K562 (cell line): ENCODE data around the gene FGFRL1. TPM values are rescaled to one million over a fixed set of nuclear protein-coding genes. Genes with fewer than 3 reads are reported as not detected.

Source experiments
- ATAC-seq: fragments of 200-7000 bp; cut with Tn5 transposase; 3 replicates; pipeline ENCODE4 v1.9.1; 2020; ENCODE audit warnings: moderate library complexity
- BruUV-seq: library from RNA; stranded (reverse); fragments of 400-500 nt; replicated peaks from 2 replicates; lab custom pipeline; 2021; lab: Mats Ljungman, UMichigan
- CTCF ChIA-PET: fragments of 300-600 bp; formaldehyde crosslinking; extraction: SDS; loops from one replicate; lab custom pipeline; 2021; ENCODE audit warnings: low intra/inter-chr PET ratio; lab: Yijun Ruan, JAX
- POLR2A ChIA-PET: fragments of 300-600, 350-650 bp; sonication (Branson Sonifier 250); formaldehyde crosslinking; extraction: SDS; loops from one replicate; lab custom pipeline; 2021; ENCODE audit warnings: antibody characterized with exemption, inconsistent platforms; lab: Yijun Ruan, JAX
- DNase-seq, 4 experiments: peaks; one replicate each; pipeline versions ENCODE4 v3.0.0 to v3.0.0-alpha.2; 2011 to 2018; ENCODE audit warnings: low spot score in 3 of 4, mixed read lengths in 3 of 4; ENCODE audit errors: extremely low read depth in 1 of 4
- FAIRE-seq: peaks from 2 replicates; lab custom pipeline; 2011; peaks lifted over from hg19 to GRCh38; lab: Jason Lieb, UNC
- H2AFZ ChIP-seq: 2 replicates; pipeline ENCODE4 v1.6.0; 2011; ENCODE audit warnings: low read depth, low read length, control low read depth, inconsistent platforms
- H3K27ac ChIP-seq: fragments of 200-600 bp; 3 replicates; pipeline ENCODE4 v1.8.0; 2011; ENCODE audit warnings: low read depth, mild to moderate bottlenecking, control low read depth, inconsistent platforms, low read length, moderate library complexity, mixed read lengths; ENCODE audit errors: extremely low read depth
- H3K27me3 ChIP-seq, 2 experiments: fragments of 300-600 bp in 1 of 2; 2 replicates in 1 of 2; 3 replicates in 1 of 2; pipeline versions ENCODE4 v1.6.0 to v1.8.0; 2011; ENCODE audit warnings: inconsistent platforms in 2 of 2, low read length in 2 of 2, mild to moderate bottlenecking in 1 of 2, mixed read lengths in 1 of 2, moderate library complexity in 1 of 2; ENCODE audit not compliant: control insufficient read depth in 2 of 2, insufficient read depth in 2 of 2
- H3K36me3 ChIP-seq: fragments of 300-600 bp; 3 replicates; pipeline ENCODE4 v1.8.0; 2011; ENCODE audit warnings: mild to moderate bottlenecking, low read length, inconsistent platforms; ENCODE audit not compliant: control insufficient read depth, insufficient read depth
- H3K4me1 ChIP-seq, 2 experiments: fragments of 200-600 bp in 1 of 2; replicated peaks in 1 of 2; 2 replicates in 1 of 2; 3 replicates in 1 of 2; pipeline versions ENCODE4 v1.5.1 to v1.8.0; 2011; ENCODE audit warnings: inconsistent platforms in 2 of 2, low read length in 2 of 2, mild to moderate bottlenecking in 1 of 2, mixed read lengths in 1 of 2, moderate library complexity in 1 of 2; ENCODE audit not compliant: control insufficient read depth in 2 of 2, insufficient read depth in 2 of 2
- H3K4me2 ChIP-seq: 2 replicates; pipeline ENCODE4 v1.6.1; 2011; ENCODE audit warnings: low read length, control low read depth, inconsistent platforms, mixed read lengths; ENCODE audit not compliant: insufficient read depth
- H3K4me3 ChIP-seq: fragments of 200-600 bp; sonication (generic), shearing (Covaris generic); 2 replicates; pipeline ENCODE4 v1.5.1; 2016; ENCODE audit warnings: control low read depth, inconsistent platforms
- H3K79me2 ChIP-seq: fragments of 200-600 bp; 3 replicates; pipeline ENCODE4 v1.8.0; 2011; ENCODE audit warnings: low read length, inconsistent platforms; ENCODE audit not compliant: control insufficient read depth, insufficient read depth
- H3K9ac ChIP-seq, 2 experiments: 2 replicates each; pipeline versions ENCODE4 v1.6.0 to v1.6.1; 2011; ENCODE audit warnings: low read depth in 2 of 2, low read length in 2 of 2, control low read depth in 1 of 2, inconsistent platforms in 1 of 2, mild to moderate bottlenecking in 1 of 2, mixed read lengths in 1 of 2; ENCODE audit not compliant: insufficient read depth in 1 of 2
- H3K9me1 ChIP-seq: one replicate; pipeline ENCODE4 v1.6.0; 2011; ENCODE audit warnings: inconsistent platforms, mild to moderate bottlenecking, low read length, moderate library complexity; ENCODE audit not compliant: control insufficient read depth, insufficient read depth
- H3K9me3 ChIP-seq: replicated peaks from 2 replicates; pipeline ENCODE4 v1.5.1; 2011; ENCODE audit warnings: low read depth, low read length, inconsistent platforms; ENCODE audit not compliant: control insufficient read depth, insufficient read depth
- H4K20me1 ChIP-seq: replicated peaks from 2 replicates; pipeline ENCODE4 v1.6.1; 2011; ENCODE audit warnings: low read length, inconsistent platforms, mixed read lengths; ENCODE audit not compliant: control insufficient read depth, insufficient read depth
- EGR1 ChIP-seq: fragments of 450-650 bp; conservative IDR thresholded peaks from 2 replicates; pipeline ENCODE4 v1.6.1; 2017; ENCODE audit warnings: mild to moderate bottlenecking
- ELF4 ChIP-seq: fragments of 450-650 bp; formaldehyde crosslinking; IDR thresholded peaks from 2 replicates; pipeline ENCODE4 v1.4.0; 2022; ENCODE audit warnings: missing genetic modification characterization
- POLR2A ChIP-seq: fragments of 450-650 bp; conservative IDR thresholded peaks from 2 replicates; pipeline ENCODE4 v1.6.1; 2016
- POLR2AphosphoS2 ChIP-seq: IDR thresholded peaks from 2 replicates; pipeline ENCODE4 v1.6.1; 2012; ENCODE audit warnings: low read length, improper control_type of control experiment
- POLR2G ChIP-seq: fragments of 200-400 bp; formaldehyde crosslinking; IDR thresholded peaks from 2 replicates; pipeline ENCODE4 v1.6.1; 2017; ENCODE audit warnings: low read depth, mild to moderate bottlenecking, antibody characterized with exemption, low read length, moderate library complexity
- ZBTB1 ChIP-seq: sonication (generic); formaldehyde crosslinking; IDR thresholded peaks from 2 replicates; pipeline ENCODE4 v1.8.1; 2023; ENCODE audit warnings: missing genetic modification reagents, low read depth, mild to moderate bottlenecking, borderline replicate concordance
- ZNF717 ChIP-seq: fragments of 250-450 bp; sonication (Bioruptor Pico); IDR thresholded peaks from 2 replicates; pipeline ENCODE4 v1.5.0; 2021
- WGBS: fragments of 100-300 bp; shearing (Covaris generic); methylation state at CpG from one replicate; pipeline ENCODE4 v1.1.6; 2016; ENCODE audit warnings: low coverage, mixed read lengths; ENCODE audit not compliant: insufficient coverage; ENCODE audit errors: missing lambda C conversion rate; 5-methylcytosine and 5-hydroxymethylcytosine counted together
- in situ Hi-C: fragments of 300-500 bp; cut with MboI; formaldehyde crosslinking; loops from 4 replicates; pipeline ENCODE4 v1.15.0; 2018; ENCODE audit warnings: inconsistent platforms, mixed read lengths
- intact Hi-C: fragments of 100-400 bp; cut with micrococcal nuclease; formaldehyde crosslinking; loops from 2 replicates; pipeline ENCODE4 v1.14.2; 2022
- polyA plus RNA-seq, 8 experiments: library from polyadenylated mRNA; depleted of rRNA in 4 of 8; stranded (reverse) in 5 of 8; unstranded in 3 of 8; fragments of >200 nt; fragmentation: Nextera tagmentation in 2 of 8; fragmentation: Illumina TruSeq in 1 of 8; extraction: Ambion mirVana in 2 of 8; extraction: Trizol in 1 of 8; gene quantifications; 2 replicates each; pipeline versions ENCODE4 v1.2.1 to v1.2.3, GENCODE V29; 2011 to 2014; ENCODE audit warnings: inconsistent platforms in 1 of 8, missing spikeins in 1 of 8
- total RNA-seq, 7 experiments: library from RNA; depleted of rRNA in 6 of 7; stranded (reverse); fragments of >200 nt in 6 of 7; fragmentation: Illumina TruSeq in 2 of 7; extraction: Trizol in 2 of 7; gene quantifications; 2 replicates each; pipeline versions ENCODE4 v1.2.1 to v1.2.3, GENCODE V29; 2011 to 2021; ENCODE audit warnings: low replicate concordance in 1 of 7
- TF ChIP-seq, protein P1 (sequence below): fragments of 450-650 bp; IDR thresholded peaks from 2 replicates; pipeline ENCODE4 v1.6.1; 2018; ENCODE audit not compliant: partially characterized antibody

Gene FGFRL1
- total and polyA plus RNA-seq, 9 of the 15 experiments (the other 6 are each of a cell fraction or from before 2014, with no cell fraction given), result 0.34 to 49.9 (median 14.6) TPM

- intact Hi-C loops (no loop called here), in situ Hi-C loops (no loop called here)
- TF ChIP-seq ZNF717 (no peak), POLR2AphosphoS2 (0 out of 2 replicates have a peak, but pooled peaks have one; percentile 50), POLR2A (0 out of 2 replicates have a peak, but pooled peaks have one; percentile 37), POLR2G (peak; percentile 74)
- Histone ChIP-seq H3K9ac (peak overlapping the region in 1 of 2 experiments; percentile 70; a peak in 2 of 4 replicates), H3K4me3 (no peak overlapping the region), H3K27me3 (no peaks in the 10 kb centered on the region), H3K79me2 (no peaks in the 10 kb centered on the region), H2AFZ (no peak overlapping the region), H3K36me3 (peaks cover 26% of the 10 kb centered on the region; the same call in 2 of the 3 replicates), H3K9me3 (no peaks in the 10 kb centered on the region; the same call in 1 of the 2 replicates), H3K4me2 (no peak overlapping the region), H4K20me1 (no peaks in the 10 kb centered on the region), H3K4me1 (peaks cover 3 to 70% of the 10 kb centered on the region in 2 experiments; a peak in 4 of 5 replicates), H3K27ac (no peak overlapping the region), H3K9me1 (no peaks in the 10 kb centered on the region)
- FAIRE-seq (no peak), DNase-seq (peak in 1 of 4 experiments; percentile 27), ATAC-seq (peak; percentile 13; the same call in 2 of the 3 replicates)
- 35% methylated on average over 15 of the region's 26 CpGs for WGBS
- CTCF ChIA-PET, result no interaction called here
- no TSS peak for BruUV-seq
- POLR2A ChIA-PET, result interaction anchor here (0.6 to 1.4 kb wide), 5 partner anchors 9 to 554 kb away, joined by 3 to 4 read pairs (median 3); no protein-coding TSS in a partner anchor
Measured at GRCh38 chr4:1027219-1027914, 15.9 kb downstream of the FGFRL1 start.

GRCh38 chr4:1027915-1028238 is 16.5 kb downstream of the FGFRL1 start:
- intact Hi-C loops, result no loop called here
- POLR2A ChIA-PET, result interaction anchor here (0.6 to 1.4 kb wide), 3 partner anchors 13 to 554 kb away, joined by 3 to 4 read pairs (median 3); no protein-coding TSS in a partner anchor
- TF ChIP-seq, protein P1, sequence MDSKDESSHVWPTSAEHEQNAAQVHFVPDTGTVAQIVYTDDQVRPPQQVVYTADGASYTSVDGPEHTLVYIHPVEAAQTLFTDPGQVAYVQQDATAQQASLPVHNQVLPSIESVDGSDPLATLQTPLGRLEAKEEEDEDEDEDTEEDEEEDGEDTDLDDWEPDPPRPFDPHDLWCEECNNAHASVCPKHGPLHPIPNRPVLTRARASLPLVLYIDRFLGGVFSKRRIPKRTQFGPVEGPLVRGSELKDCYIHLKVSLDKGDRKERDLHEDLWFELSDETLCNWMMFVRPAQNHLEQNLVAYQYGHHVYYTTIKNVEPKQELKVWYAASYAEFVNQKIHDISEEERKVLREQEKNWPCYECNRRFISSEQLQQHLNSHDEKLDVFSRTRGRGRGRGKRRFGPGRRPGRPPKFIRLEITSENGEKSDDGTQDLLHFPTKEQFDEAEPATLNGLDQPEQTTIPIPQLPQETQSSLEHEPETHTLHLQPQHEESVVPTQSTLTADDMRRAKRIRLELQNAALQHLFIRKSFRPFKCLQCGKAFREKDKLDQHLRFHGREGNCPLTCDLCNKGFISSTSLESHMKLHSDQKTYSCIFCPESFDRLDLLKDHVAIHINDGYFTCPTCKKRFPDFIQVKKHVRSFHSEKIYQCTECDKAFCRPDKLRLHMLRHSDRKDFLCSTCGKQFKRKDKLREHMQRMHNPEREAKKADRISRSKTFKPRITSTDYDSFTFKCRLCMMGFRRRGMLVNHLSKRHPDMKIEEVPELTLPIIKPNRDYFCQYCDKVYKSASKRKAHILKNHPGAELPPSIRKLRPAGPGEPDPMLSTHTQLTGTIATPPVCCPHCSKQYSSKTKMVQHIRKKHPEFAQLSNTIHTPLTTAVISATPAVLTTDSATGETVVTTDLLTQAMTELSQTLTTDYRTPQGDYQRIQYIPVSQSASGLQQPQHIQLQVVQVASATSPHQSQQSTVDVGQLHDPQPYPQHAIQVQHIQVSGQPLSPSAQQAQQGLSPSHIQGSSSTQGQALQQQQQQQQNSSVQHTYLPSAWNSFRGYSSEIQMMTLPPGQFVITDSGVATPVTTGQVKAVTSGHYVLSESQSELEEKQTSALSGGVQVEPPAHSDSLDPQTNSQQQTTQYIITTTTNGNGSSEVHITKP, result peak; percentile 47
- TF ChIP-seq ZBTB1 (CRISPR knock-in tag), result no peak
- TF ChIP-seq ELF4, result no peak
- TF ChIP-seq EGR1, result peak; percentile 55; the same call in 1 of the 2 replicates

More at GRCh38 chr4:1027915-1028238, 16.5 kb downstream of the FGFRL1 start:
- ATAC-seq (peak; percentile 37), FAIRE-seq (peak; percentile 29), DNase-seq (peak in 2 of 4 experiments; percentile 46 to 47)
- in situ Hi-C loops, result no loop called here
- 44% methylated on average over 9 of the region's 9 CpGs for WGBS
- peak overlapping the region in 1 of 2 experiments; percentile 70; a peak in 2 of 4 replicates for H3K9ac ChIP-seq
- BruUV-seq, result no TSS peak
- no peaks in the 10 kb centered on the region for H3K79me2 ChIP-seq
- H3K9me1 ChIP-seq, result no peaks in the 10 kb centered on the region
- H3K4me1 ChIP-seq, result peaks cover 3 to 70% of the 10 kb centered on the region in 2 experiments; a peak in 4 of 5 replicates
- H3K27ac ChIP-seq, result no peak overlapping the region
- H3K4me3 ChIP-seq, result no peak overlapping the region
- no peaks in the 10 kb centered on the region for H4K20me1 ChIP-seq
- CTCF ChIA-PET, result no interaction called here
- no peak overlapping the region for H2AFZ ChIP-seq
- H3K36me3 ChIP-seq, result peaks cover 26% of the 10 kb centered on the region; the same call in 2 of the 3 replicates
- no peak overlapping the region for H3K4me2 ChIP-seq
- H3K27me3 ChIP-seq, result 0 out of 5 replicates have a peak, but pooled peaks cover 0 to 3% of the 10 kb centered on the region in 2 experiments
- H3K9me3 ChIP-seq, result no peaks in the 10 kb centered on the region; the same call in 1 of the 2 replicates
